ENCODE measurements around the gene SERPINB2.

DNA sequence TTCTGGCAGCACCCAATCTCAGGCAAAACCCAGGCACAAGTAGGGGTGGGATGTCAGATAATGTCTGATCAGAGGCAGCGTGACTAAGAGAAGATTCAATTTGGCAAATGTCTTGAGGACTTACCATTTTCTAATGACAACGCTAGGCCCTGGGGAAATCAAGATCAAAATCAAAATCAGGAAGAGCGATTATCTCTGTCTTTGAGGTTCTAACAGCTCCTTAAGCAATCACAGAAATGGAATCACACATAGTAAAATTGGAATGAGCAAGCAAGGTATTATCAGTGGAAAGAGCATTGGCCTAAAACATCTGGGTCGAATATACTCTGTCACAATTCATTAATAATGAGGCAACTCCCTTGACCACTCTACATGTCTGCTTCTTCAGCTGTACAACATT, 8.6 kb upstream of the SERPINB2 start:
- TF ChIP-seq EZH2 (IDR thresholded peaks at IDR 0.05; ENCODE audit: borderline replicate concordance, control insufficient read depth, low read depth, low read length) (no peak), STAT3 (IDR thresholded peaks at IDR 0.05; ENCODE audit: low read depth, low read length) (no peak), POLR2A (IDR thresholded peaks at IDR 0.05; ENCODE audit: low read depth, low read length) (no peak), CEBPZ (IDR thresholded peaks at IDR 0.05; ENCODE audit: low read depth, low read length) (no peak), ZBTB40 (IDR thresholded peaks at IDR 0.05; ENCODE audit: borderline replicate concordance) (no peak), ZNF274 (IDR thresholded peaks at IDR 0.05; ENCODE audit: insufficient read depth, insufficient read length) (no peak), SPI1 (IDR thresholded peaks at IDR 0.05; ENCODE audit: borderline replicate concordance, insufficient read depth, low read depth, low read length) (no peak)
- TF ChIP-seq, protein P1, sequence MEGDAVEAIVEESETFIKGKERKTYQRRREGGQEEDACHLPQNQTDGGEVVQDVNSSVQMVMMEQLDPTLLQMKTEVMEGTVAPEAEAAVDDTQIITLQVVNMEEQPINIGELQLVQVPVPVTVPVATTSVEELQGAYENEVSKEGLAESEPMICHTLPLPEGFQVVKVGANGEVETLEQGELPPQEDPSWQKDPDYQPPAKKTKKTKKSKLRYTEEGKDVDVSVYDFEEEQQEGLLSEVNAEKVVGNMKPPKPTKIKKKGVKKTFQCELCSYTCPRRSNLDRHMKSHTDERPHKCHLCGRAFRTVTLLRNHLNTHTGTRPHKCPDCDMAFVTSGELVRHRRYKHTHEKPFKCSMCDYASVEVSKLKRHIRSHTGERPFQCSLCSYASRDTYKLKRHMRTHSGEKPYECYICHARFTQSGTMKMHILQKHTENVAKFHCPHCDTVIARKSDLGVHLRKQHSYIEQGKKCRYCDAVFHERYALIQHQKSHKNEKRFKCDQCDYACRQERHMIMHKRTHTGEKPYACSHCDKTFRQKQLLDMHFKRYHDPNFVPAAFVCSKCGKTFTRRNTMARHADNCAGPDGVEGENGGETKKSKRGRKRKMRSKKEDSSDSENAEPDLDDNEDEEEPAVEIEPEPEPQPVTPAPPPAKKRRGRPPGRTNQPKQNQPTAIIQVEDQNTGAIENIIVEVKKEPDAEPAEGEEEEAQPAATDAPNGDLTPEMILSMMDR (IDR thresholded peaks at IDR 0.05 in 2 of 3, conservative IDR thresholded peaks at IDR 0.05 in 1 of 3; ENCODE audit: control insufficient read depth in 2 of 3, extremely low read depth in 1 of 3, insufficient read depth in 1 of 3, low read depth in 3 of 3, low read length in 3 of 3): no peak

All from GM12878 (cell line).